DND-41 (cell line): ENCODE results near the gene MDC1.
"Not testable (repeated sequence)": the region's sequence is repeated elsewhere in the genome, so short reads cannot be mapped to it uniquely, and the experiment has no call there.

ENCODE experiments used
- ATAC-seq: fragments of 200-7000 bp; cut with Tn5 transposase; 3 replicates; pipeline ENCODE4 v1.9.1; 2021; ENCODE audit warnings: low read depth; ENCODE audit not compliant: insufficient read depth
- DNase-seq: peaks from one replicate; pipeline ENCODE4 v3.0.0-alpha.2; 2020
- H2AFZ ChIP-seq: 2 replicates; pipeline ENCODE4 v1.6.0; 2012; ENCODE audit warnings: low read depth, low read length
- H3K27ac ChIP-seq: 2 replicates; pipeline ENCODE4 v1.5.1; 2012; ENCODE audit warnings: low read length, inconsistent platforms
- H3K27me3 ChIP-seq: fragments of 200-600 bp; sonication (generic); 2 replicates; pipeline ENCODE4 v1.6.0; 2012; ENCODE audit warnings: low read length, mild to moderate bottlenecking, inconsistent platforms; ENCODE audit not compliant: insufficient read depth, poor library complexity
- H3K36me3 ChIP-seq: 2 replicates; pipeline ENCODE4 v1.5.1; 2012; ENCODE audit warnings: low read length, inconsistent platforms; ENCODE audit not compliant: insufficient read depth
- H3K4me1 ChIP-seq: 2 replicates; pipeline ENCODE4 v1.5.1; 2012; ENCODE audit warnings: mild to moderate bottlenecking, low read length; ENCODE audit not compliant: insufficient read depth
- H3K4me2 ChIP-seq: 2 replicates; pipeline ENCODE4 v1.6.0; 2012; ENCODE audit warnings: mild to moderate bottlenecking, moderate library complexity, low read length, inconsistent platforms; ENCODE audit not compliant: insufficient read depth
- H3K4me3 ChIP-seq, 2 experiments: fragments of 200-600 bp in 1 of 2; shearing (Covaris generic) in 1 of 2; 2 replicates each; pipeline ENCODE4 v1.5.1; 2012 to 2016; ENCODE audit warnings: inconsistent platforms in 2 of 2, low read length in 2 of 2, mild to moderate bottlenecking in 2 of 2, low read depth in 1 of 2, moderate library complexity in 1 of 2
- H3K79me2 ChIP-seq: 2 replicates; pipeline ENCODE4 v1.6.0; 2012; ENCODE audit warnings: low read length, inconsistent platforms; ENCODE audit not compliant: insufficient read depth
- H3K9ac ChIP-seq: 2 replicates; pipeline ENCODE4 v1.6.0; 2012; ENCODE audit warnings: low read depth, mild to moderate bottlenecking, inconsistent platforms, low read length, moderate library complexity
- H3K9me3 ChIP-seq: 2 replicates; pipeline ENCODE4 v1.5.1; 2012; ENCODE audit warnings: low read length, moderate library complexity, mild to moderate bottlenecking, inconsistent platforms; ENCODE audit not compliant: insufficient read depth, severe bottlenecking
- H4K20me1 ChIP-seq: 2 replicates; pipeline ENCODE4 v1.6.0; 2012; ENCODE audit warnings: low read length; ENCODE audit not compliant: insufficient read depth
- CTCF ChIP-seq: IDR thresholded peaks from 2 replicates; pipeline ENCODE4 v1.5.1; 2012; ENCODE audit warnings: borderline replicate concordance, low read length, moderate library complexity, mild to moderate bottlenecking; ENCODE audit not compliant: poor library complexity, severe bottlenecking; ENCODE audit errors: extremely low read depth
- EZH2 ChIP-seq: IDR thresholded peaks from 3 replicates; pipeline ENCODE4 v1.6.1; 2012; ENCODE audit warnings: borderline replicate concordance, low read depth, mild to moderate bottlenecking, moderate library complexity, low read length, inconsistent platforms; ENCODE audit not compliant: severe bottlenecking

The MDC1 gene

GRCh38 chr6:30664994-30665767, 51.9 kb downstream of the MDC1 start:
- no peaks in the 10 kb centered on the region for H3K9me3 ChIP-seq
- DNase-seq: no peak
- H3K27ac ChIP-seq: no peak overlapping the region
- H3K4me1 ChIP-seq: no peaks in the 10 kb centered on the region
- no peak overlapping the region for H2AFZ ChIP-seq
- H3K4me3 ChIP-seq: no peak overlapping the region
- ATAC-seq: no peak
- no peaks in the 10 kb centered on the region for H3K27me3 ChIP-seq
- no peaks in the 10 kb centered on the region for H3K79me2 ChIP-seq
- H3K36me3 ChIP-seq: peaks cover 75% of the 10 kb centered on the region
- no peak for TF ChIP-seq CTCF
- TF ChIP-seq EZH2: no peak
- H4K20me1 ChIP-seq: no peaks in the 10 kb centered on the region
- H3K4me2 ChIP-seq: no peak overlapping the region
- H3K9ac ChIP-seq: no peak overlapping the region

GRCh38 chr6:30657922-30658321, 59.2 kb downstream of the MDC1 start:
- H2AFZ ChIP-seq, H3K9ac ChIP-seq: not testable (repeated sequence)
- peaks cover 86% of the 10 kb centered on the region for H3K36me3 ChIP-seq

GRCh38 chr6:30657454-30657853, 59.6 kb downstream of the MDC1 start:
- Histone ChIP-seq H3K4me1 (no peaks in the 10 kb centered on the region), H3K9me3 (no peaks in the 10 kb centered on the region), H4K20me1 (no peaks in the 10 kb centered on the region), H3K27me3 (no peaks in the 10 kb centered on the region), H2AFZ (no peak overlapping the region), H3K9ac (no peak overlapping the region), H3K27ac (no peak overlapping the region), H3K36me3 (peaks cover 86% of the 10 kb centered on the region), H3K4me3 (no peak overlapping the region), H3K4me2 (no peak overlapping the region), H3K79me2 (no peaks in the 10 kb centered on the region)
- DNase-seq (no peak), ATAC-seq (no peak)
- TF ChIP-seq CTCF (no peak), EZH2 (no peak)

More at GRCh38 chr6:30657922-30658321, 59.2 kb downstream of the MDC1 start:
- not testable (repeated sequence) for H3K9me3 ChIP-seq, H3K79me2 ChIP-seq, DNase-seq, H4K20me1 ChIP-seq, H3K4me2 ChIP-seq, H3K27me3 ChIP-seq, H3K4me3 ChIP-seq, H3K4me1 ChIP-seq, ATAC-seq, H3K27ac ChIP-seq

GRCh38 chr6:30656513-30656912, 60.6 kb downstream of the MDC1 start:
- no peaks in the 10 kb centered on the region for H3K79me2 ChIP-seq
- ATAC-seq (no peak), DNase-seq (no peak)
- H3K4me1 ChIP-seq: no peaks in the 10 kb centered on the region
- no peak overlapping the region for H2AFZ ChIP-seq
- H3K4me3 ChIP-seq: no peak overlapping the region
- H3K9me3 ChIP-seq: no peaks in the 10 kb centered on the region
- H3K27me3 ChIP-seq: no peaks in the 10 kb centered on the region
- H3K36me3 ChIP-seq: peaks cover 86% of the 10 kb centered on the region
- no peak overlapping the region for H3K4me2 ChIP-seq
- H3K27ac ChIP-seq: no peak overlapping the region
- H3K9ac ChIP-seq: no peak overlapping the region
- H4K20me1 ChIP-seq: no peaks in the 10 kb centered on the region
- TF ChIP-seq EZH2 (no peak), CTCF (no peak)
